Pons (tissue), 1 donor: ENCODE results near the gene ACAD10.
"Not testable (repeated sequence)": the region's sequence is repeated elsewhere in the genome, so short reads cannot be mapped to it uniquely, and the experiment has no call there.

Experiments used
- DNase-seq: peaks from one replicate; pipeline ENCODE4 v3.0.0-alpha.2; 2016; ENCODE audit warnings: low spot score

Gene ACAD10

GRCh38 chr12:111687255-111687654 lies 1.4 kb downstream of the ACAD10 start:
- no peak for DNase-seq

- no peak for DNase-seq
These were observed 2.1 kb downstream of the ACAD10 start for GRCh38 chr12:111687952-111688351.

GRCh38 chr12:111691262-111691661 lies 5.4 kb downstream of the ACAD10 start:
- no peak for DNase-seq

- no peak for DNase-seq
These were observed 6.8 kb downstream of the ACAD10 start for GRCh38 chr12:111692575-111693210.

- DNase-seq = no peak
These were observed 8.0 kb downstream of the ACAD10 start for GRCh38 chr12:111693818-111694217.

GRCh38 chr12:111699962-111700361 lies 14.1 kb downstream of the ACAD10 start:
- DNase-seq = no peak

GRCh38 chr12:111705672-111706071 lies 19.8 kb downstream of the ACAD10 start:
- no peak for DNase-seq

GRCh38 chr12:111706145-111706544 lies 20.3 kb downstream of the ACAD10 start:
- no peak for DNase-seq

- no peak for DNase-seq
These were observed 29.4 kb downstream of the ACAD10 start for GRCh38 chr12:111715279-111715678.

GRCh38 chr12:111719316-111719715 lies 33.5 kb downstream of the ACAD10 start:
- DNase-seq = not testable (repeated sequence)

GRCh38 chr12:111720457-111720856 lies 34.6 kb downstream of the ACAD10 start:
- no peak for DNase-seq

GRCh38 chr12:111723646-111724360 lies 38.0 kb downstream of the ACAD10 start:
- DNase-seq = not testable (repeated sequence)

- no peak for DNase-seq
These were observed 42.9 kb downstream of the ACAD10 start for GRCh38 chr12:111728795-111729194.

GRCh38 chr12:111730420-111730819 lies 44.6 kb downstream of the ACAD10 start:
- no peak for DNase-seq

- no peak for DNase-seq
These were observed 46.9 kb downstream of the ACAD10 start for GRCh38 chr12:111732786-111733185.

- no peak for DNase-seq
These were observed 47.6 kb downstream of the ACAD10 start for GRCh38 chr12:111733340-111733915.

- not testable (repeated sequence) for DNase-seq
These were observed 53.7 kb downstream of the ACAD10 start for GRCh38 chr12:111739524-111739923.

GRCh38 chr12:111741235-111741812 lies 55.5 kb downstream of the ACAD10 start:
- DNase-seq = no peak

GRCh38 chr12:111745211-111745610 lies 59.4 kb downstream of the ACAD10 start:
- no peak for DNase-seq

GRCh38 chr12:111747333-111747732 lies 61.5 kb downstream of the ACAD10 start:
- DNase-seq = no peak

- DNase-seq = no peak
These were observed 62.4 kb downstream of the ACAD10 start for GRCh38 chr12:111748151-111748672.

- no peak for DNase-seq
These were observed 63.0 kb downstream of the ACAD10 start for GRCh38 chr12:111748867-111749266.

- no peak for DNase-seq
These were observed 63.5 kb downstream of the ACAD10 start for GRCh38 chr12:111749391-111749790.
